ENCODE data around the gene NCOA7. TPM values are rescaled to one million over a fixed set of nuclear protein-coding genes. Genes with fewer than 3 reads are reported as not detected.

The NCOA7 gene
- total and polyA plus RNA-seq, 9 of the 15 experiments (the other 6 are each of a cell fraction or from before 2014, with no cell fraction given) = 5.8 to 14.6 (median 9.3) TPM

- TF ChIP-seq TSHZ1 (CRISPR knock-in tag; IDR thresholded peaks at IDR 0.05) = no peak
- TF ChIP-seq, protein P1, sequence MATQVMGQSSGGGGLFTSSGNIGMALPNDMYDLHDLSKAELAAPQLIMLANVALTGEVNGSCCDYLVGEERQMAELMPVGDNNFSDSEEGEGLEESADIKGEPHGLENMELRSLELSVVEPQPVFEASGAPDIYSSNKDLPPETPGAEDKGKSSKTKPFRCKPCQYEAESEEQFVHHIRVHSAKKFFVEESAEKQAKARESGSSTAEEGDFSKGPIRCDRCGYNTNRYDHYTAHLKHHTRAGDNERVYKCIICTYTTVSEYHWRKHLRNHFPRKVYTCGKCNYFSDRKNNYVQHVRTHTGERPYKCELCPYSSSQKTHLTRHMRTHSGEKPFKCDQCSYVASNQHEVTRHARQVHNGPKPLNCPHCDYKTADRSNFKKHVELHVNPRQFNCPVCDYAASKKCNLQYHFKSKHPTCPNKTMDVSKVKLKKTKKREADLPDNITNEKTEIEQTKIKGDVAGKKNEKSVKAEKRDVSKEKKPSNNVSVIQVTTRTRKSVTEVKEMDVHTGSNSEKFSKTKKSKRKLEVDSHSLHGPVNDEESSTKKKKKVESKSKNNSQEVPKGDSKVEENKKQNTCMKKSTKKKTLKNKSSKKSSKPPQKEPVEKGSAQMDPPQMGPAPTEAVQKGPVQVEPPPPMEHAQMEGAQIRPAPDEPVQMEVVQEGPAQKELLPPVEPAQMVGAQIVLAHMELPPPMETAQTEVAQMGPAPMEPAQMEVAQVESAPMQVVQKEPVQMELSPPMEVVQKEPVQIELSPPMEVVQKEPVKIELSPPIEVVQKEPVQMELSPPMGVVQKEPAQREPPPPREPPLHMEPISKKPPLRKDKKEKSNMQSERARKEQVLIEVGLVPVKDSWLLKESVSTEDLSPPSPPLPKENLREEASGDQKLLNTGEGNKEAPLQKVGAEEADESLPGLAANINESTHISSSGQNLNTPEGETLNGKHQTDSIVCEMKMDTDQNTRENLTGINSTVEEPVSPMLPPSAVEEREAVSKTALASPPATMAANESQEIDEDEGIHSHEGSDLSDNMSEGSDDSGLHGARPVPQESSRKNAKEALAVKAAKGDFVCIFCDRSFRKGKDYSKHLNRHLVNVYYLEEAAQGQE (IDR thresholded peaks at IDR 0.05; ENCODE audit: borderline replicate concordance) = peak; percentile 10; the same call in 1 of the 2 replicates
- TF ChIP-seq, protein P1 (CRISPR knock-in tag; IDR thresholded peaks at IDR 0.05; ENCODE audit: low read depth) = no peak
- TF ChIP-seq BRD9 (IDR thresholded peaks at IDR 0.05; ENCODE audit: low read depth, partially characterized antibody) = no peak
- no peak for TF ChIP-seq HMG20A (CRISPR knock-in tag; conservative IDR thresholded peaks at IDR 0.05)
- TF ChIP-seq, protein P2, sequence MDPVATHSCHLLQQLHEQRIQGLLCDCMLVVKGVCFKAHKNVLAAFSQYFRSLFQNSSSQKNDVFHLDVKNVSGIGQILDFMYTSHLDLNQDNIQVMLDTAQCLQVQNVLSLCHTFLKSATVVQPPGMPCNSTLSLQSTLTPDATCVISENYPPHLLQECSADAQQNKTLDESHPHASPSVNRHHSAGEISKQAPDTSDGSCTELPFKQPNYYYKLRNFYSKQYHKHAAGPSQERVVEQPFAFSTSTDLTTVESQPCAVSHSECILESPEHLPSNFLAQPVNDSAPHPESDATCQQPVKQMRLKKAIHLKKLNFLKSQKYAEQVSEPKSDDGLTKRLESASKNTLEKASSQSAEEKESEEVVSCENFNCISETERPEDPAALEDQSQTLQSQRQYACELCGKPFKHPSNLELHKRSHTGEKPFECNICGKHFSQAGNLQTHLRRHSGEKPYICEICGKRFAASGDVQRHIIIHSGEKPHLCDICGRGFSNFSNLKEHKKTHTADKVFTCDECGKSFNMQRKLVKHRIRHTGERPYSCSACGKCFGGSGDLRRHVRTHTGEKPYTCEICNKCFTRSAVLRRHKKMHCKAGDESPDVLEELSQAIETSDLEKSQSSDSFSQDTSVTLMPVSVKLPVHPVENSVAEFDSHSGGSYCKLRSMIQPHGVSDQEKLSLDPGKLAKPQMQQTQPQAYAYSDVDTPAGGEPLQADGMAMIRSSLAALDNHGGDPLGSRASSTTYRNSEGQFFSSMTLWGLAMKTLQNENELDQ (CRISPR knock-in tag; IDR thresholded peaks at IDR 0.05; ENCODE audit: borderline replicate concordance) = no peak
- no peak for TF ChIP-seq TAF9B (IDR thresholded peaks at IDR 0.05; ENCODE audit: partially characterized antibody)
- TF ChIP-seq, protein P3, sequence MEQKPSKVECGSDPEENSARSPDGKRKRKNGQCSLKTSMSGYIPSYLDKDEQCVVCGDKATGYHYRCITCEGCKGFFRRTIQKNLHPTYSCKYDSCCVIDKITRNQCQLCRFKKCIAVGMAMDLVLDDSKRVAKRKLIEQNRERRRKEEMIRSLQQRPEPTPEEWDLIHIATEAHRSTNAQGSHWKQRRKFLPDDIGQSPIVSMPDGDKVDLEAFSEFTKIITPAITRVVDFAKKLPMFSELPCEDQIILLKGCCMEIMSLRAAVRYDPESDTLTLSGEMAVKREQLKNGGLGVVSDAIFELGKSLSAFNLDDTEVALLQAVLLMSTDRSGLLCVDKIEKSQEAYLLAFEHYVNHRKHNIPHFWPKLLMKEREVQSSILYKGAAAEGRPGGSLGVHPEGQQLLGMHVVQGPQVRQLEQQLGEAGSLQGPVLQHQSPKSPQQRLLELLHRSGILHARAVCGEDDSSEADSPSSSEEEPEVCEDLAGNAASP (IDR thresholded peaks at IDR 0.05) = no peak
- TF ChIP-seq, protein P4, sequence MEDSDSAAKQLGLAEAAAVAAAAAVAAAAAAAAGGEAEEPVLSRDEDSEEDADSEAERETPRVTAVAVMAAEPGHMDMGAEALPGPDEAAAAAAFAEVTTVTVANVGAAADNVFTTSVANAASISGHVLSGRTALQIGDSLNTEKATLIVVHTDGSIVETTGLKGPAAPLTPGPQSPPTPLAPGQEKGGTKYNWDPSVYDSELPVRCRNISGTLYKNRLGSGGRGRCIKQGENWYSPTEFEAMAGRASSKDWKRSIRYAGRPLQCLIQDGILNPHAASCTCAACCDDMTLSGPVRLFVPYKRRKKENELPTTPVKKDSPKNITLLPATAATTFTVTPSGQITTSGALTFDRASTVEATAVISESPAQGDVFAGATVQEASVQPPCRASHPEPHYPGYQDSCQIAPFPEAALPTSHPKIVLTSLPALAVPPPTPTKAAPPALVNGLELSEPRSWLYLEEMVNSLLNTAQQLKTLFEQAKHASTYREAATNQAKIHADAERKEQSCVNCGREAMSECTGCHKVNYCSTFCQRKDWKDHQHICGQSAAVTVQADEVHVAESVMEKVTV (CRISPR knock-in tag; IDR thresholded peaks at IDR 0.05) = 0 out of 2 replicates have a peak, but pooled peaks have one; percentile 6
These were observed 9.4 kb upstream of the NCOA7 start (continued) for GRCh38 chr6:125781314-125781868.
